Measurements from ENCODE around the gene PLA2G4B.
A peak's percentile ranks its signal among the peaks of the same experiment; 100 is the strongest.

PLA2G4B gene

DNA sequence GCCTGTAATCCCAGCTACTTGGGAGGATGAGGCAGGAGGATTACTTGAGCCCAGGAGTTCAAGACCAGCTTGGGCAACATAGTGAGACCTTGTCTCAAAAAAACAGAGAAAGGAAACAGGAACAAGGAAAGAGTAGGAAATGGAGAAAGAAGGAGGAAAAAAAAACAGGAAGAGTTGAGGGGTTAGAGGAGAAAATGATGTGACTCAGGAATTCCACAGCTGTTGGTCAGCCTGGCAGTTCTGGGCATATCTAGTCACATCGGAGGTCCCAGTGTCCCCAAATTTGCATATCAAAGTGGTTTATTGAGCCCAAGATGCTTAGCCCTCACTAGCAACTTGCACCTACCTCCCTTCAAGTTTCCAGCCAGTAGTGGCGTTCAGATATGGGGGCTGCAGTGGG, 29.5 kb upstream of the PLA2G4B start:
- DNase-seq, result no peak

- DNase-seq, result no peak
Measured at GRCh38 chr15:41809526-41810220, 29.0 kb upstream of the PLA2G4B start.

DNA sequence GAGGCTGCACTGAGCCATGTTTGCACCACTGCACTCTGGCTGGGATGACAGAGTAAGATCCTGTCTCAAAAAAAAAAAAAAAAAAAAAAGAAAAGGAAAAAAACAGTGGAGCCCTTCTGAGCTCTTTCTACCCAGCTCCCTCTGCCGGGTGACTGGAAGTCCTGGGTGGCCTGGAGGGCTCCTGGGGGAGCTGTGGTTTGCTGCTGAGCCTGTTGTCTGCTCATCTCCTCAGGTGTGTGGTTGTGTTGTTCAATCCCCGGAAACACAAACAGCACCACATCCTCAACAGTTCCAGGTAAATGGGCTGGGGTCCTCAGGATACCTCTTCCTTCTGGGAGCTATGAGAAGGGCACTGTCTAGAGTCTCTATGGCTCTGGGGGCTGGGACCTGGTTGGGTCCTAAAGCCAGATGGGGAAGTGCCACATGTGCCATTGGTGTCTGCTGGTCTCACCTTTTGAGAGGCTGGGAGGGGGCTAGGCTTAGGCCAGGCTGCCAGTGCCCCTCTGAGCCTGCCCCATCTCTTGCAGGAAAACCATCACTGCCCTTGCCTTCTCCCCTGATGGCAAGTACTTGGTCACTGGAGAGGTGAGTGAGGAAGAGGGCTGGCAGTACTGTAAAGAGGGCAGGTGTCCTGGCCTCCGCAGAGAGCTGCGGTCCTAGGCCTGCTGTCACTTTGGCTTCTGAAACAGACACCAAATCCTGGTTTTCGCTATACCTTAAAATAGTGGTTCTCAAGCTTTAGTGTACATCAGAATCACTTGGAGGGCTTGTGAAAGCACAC, 27.8 kb upstream of the PLA2G4B start:
- no peak for DNase-seq

GRCh38 chr15:41811432-41812195, 27.0 kb upstream of the PLA2G4B start:
- DNase-seq, result peak; percentile 87

DNA sequence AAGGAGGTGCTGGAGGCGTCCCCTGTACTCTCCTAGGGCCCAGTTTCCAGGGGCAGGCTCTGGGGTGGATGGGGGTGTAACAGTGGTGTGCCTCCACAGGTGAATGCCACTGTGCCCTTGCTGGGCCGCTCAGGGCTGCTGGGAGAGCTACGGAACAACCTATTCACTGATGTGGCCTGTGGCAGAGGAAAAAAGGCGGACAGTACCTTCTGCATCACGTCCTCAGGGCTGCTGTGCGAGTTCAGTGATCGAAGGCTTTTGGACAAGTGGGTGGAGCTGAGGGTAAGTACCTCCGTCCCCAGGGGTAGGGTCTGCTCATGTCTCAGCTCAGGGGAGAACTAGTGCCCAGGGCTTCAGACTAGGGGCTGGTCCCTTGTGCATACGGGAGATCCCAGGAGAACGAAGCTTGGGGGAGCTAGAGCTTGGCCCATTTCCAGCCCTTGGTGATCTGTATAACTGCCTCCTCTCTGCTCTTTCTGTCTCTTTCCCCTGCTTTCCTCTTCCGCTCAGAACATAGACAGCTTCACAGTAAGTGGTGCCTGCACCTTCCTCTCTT, 25.7 kb upstream of the PLA2G4B start:
- no peak for DNase-seq

DNA sequence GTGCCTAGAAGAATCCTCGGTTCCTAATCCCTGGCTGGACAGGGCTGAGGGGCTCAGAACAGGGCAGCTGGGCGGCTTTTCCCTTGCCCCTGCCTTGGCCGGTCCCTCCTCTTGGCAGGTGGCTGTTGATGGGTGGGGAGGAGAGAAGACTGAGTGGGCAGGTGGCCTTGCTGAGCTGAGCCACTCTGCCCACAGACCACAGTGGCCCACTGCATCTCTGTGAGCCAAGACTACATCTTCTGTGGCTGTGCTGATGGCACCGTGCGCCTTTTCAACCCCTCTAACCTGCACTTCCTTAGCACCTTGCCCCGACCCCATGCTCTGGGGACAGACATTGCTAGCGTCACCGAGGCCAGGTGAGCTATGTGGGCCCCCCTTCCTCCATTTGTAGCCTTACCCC, 25.2 kb upstream of the PLA2G4B start:
- DNase-seq, result no peak

DNA sequence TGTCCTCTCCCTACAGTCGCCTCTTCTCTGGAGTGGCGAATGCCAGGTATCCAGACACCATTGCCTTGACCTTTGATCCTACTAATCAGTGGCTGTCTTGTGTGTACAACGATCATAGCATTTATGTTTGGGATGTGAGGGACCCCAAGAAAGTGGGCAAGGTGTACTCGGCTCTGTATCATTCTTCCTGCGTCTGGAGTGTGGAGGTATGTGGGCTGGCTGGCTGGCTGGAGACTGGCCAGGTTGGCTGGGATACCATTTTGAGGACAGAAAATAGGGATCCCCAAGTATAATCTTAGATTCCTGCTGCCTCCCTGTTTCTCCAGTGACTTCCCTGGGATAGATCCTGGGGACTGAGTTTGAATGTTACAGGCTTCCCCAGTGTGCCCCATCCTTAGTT, 24.1 kb upstream of the PLA2G4B start:
- no peak for DNase-seq

- no peak for DNase-seq
Measured at GRCh38 chr15:41816788-41817187, 21.9 kb upstream of the PLA2G4B start.

GRCh38 chr15:41817327-41817726, 21.3 kb upstream of the PLA2G4B start:
- DNase-seq, result no peak

DNA sequence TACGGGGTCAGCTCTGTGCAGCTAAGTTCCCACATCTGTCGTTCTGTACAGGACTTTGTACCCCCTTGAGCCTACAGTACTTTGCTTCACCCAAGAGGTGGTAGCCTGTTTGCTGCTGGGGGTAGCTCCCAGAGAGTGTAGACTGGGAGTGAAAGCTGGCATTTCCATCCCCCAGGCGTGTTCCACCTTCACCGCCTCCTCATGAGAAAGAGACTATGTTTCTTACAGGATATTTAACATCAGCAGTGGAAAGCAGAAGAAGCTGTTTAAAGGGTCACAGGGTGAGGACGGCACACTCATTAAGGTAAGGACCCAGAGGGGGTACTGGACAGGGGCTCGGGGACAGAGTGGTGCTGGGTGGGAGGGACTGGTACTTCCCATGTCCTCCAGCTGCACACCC, 20.9 kb upstream of the PLA2G4B start:
- no peak for DNase-seq

GRCh38 chr15:41819455-41820050, 19.1 kb upstream of the PLA2G4B start:
- no peak for DNase-seq

- DNase-seq, result no peak
Measured at GRCh38 chr15:41820791-41821423, 17.7 kb upstream of the PLA2G4B start.

- DNase-seq, result no peak
Measured at GRCh38 chr15:41821831-41822230, 16.8 kb upstream of the PLA2G4B start.

GRCh38 chr15:41822471-41822870, 16.2 kb upstream of the PLA2G4B start:
- DNase-seq, result no peak

DNA sequence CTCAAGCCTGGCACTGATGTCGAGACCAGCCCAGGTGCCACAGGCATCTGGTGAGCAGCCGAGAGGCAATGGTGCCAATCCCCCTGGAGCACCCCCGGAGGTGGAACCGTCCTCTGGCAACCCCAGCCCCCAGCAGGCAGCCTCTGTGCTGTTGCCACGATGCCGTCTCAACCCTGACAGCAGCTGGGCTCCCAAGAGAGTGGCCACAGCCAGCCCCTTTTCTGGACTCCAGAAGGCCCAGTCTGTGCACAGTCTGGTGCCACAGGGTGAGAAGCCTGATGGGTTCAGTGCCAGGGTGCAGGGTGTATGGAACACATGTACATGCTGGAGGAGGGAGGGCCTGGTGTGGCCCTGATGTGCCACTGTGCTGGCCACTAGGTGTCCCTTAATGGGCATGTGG, 15.7 kb upstream of the PLA2G4B start:
- DNase-seq, result no peak

- no peak for DNase-seq
Measured at GRCh38 chr15:41823502-41823901, 15.1 kb upstream of the PLA2G4B start.

- DNase-seq, result no peak
Measured at GRCh38 chr15:41824062-41824745, 14.4 kb upstream of the PLA2G4B start.

- no peak for DNase-seq
Measured at GRCh38 chr15:41825145-41825544, 13.5 kb upstream of the PLA2G4B start.

DNA sequence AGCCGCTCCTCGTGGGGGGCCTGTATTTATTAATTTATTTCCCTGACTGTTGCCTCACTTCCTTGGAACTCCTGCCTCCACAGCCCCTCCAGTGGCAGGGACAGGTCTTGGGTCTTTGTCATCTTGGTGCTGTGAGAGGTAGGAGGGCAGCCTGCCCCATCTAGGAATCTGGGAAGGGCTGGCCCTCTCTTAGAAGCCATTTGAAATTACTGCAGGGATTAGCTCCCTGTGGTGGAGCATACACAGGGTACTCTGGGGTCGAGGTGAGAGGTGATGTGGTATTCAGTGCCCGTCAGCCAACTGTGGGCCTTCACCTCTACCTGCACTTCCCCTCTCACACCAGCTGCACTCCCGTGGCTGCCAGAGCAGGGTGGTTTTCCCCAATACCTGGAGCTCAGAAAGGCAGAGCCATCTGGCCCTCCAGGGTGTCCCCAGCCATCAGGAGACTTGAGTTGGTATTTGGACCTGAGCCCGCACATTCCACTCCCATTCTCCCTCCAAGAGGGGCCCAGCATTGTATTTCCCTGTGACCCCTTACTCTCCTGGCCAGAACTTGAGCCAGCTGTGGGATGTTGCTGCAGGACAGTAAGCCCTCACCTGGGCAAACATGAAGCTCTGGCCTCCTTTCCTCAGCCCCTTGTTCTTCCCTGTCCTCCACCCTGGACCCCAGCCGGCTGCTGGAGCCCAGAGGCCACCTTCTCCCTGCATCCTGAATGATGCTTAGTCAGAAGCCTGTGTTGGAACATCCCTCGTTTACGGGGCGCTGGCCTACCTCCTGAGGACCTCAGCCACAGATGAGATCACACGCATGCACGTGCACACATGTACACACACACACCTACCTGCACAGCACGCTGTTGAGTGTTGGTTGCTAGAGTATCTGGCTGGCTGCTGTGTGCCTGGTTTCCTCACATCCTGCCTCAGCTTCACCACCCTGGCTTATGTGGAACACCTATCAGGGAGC, 12.8 kb upstream of the PLA2G4B start:
- no peak for DNase-seq

DNA sequence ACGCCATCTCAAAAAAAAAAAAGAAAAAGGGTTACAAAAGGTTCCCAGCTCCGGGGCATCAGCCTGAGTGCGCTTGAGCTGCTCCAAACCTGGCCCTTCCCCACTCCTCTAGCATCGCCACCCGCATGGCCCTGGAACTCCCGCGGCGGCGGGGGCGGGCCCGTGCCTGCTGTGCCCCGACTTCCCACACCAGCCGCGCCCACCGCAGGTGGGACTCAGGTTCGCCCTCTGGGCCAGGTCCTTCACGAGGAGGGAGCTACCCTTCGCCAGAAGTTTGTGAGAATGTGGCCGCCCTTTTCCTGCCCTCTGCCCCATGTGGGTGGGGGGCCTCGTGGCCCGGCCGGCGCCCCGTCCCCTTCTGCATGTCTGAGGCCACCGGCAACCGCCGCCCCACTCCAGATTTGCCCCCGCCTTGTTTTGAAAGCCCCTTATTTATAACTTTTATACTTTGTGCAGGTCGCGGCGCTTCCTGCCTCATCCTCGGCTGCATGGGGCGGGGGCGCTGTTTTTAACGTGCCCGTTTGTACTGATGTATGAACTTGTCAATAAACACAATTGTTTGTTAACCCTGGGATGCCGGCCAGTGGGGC, 11.3 kb upstream of the PLA2G4B start:
- DNase-seq, result no peak

Measured in right hindlimb (tissue), 1 donor.